CD4-positive, alpha-beta T cell treated with Interleukin-15 for 1 hour (primary cell): ENCODE measurements around the gene SENP2.
A peak's percentile ranks its signal among the peaks of the same experiment; 100 is the strongest.
"Not testable (repeated sequence)": the region's sequence is repeated elsewhere in the genome, so short reads cannot be mapped to it uniquely, and the experiment has no call there.

Experiments
- DNase-seq: peaks from one replicate; pipeline ENCODE4 v3.0.0-alpha.2; 2020

SENP2 gene

DNA sequence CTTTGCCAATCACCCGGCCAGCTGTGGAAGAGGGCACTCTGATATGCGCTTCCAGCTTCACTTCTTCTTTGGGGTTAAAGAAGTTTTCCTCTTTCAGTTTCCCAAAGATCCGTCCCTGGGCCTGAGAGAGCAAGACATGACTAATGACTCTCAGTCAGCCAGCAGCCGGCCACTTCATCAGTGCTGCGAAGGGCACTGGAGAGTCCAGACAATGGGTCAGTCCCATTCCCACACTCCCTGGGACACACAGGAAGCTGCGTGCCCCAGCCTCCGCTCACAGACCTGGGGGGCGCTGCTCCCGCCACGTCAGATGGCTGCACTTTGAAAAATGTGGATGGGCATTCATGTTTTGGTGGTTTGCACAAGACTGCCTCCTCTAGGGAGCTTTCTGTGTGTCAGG lies 63.3 kb downstream of the SENP2 start:
- no peak for DNase-seq

DNA sequence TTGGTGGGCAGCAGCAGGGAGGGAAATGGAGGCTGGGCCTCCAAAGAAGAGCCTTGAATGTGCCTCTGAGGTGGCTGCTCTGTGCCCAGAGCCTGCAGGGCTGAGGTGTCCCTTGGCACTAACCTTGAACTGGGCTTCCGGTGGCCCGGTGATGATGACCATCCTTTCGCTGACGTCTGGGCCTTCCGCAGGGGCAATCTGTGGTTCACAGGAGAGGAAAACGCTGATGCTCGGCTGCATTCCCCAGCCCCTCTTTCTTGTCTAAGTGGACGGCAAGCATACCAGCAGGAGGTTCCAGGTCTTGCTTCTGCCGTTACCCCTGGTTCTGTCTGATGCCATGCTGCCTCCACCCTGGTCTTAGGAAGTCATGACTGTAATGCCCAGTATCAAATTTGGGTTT lies 65.9 kb downstream of the SENP2 start:
- DNase-seq, result no peak

DNA sequence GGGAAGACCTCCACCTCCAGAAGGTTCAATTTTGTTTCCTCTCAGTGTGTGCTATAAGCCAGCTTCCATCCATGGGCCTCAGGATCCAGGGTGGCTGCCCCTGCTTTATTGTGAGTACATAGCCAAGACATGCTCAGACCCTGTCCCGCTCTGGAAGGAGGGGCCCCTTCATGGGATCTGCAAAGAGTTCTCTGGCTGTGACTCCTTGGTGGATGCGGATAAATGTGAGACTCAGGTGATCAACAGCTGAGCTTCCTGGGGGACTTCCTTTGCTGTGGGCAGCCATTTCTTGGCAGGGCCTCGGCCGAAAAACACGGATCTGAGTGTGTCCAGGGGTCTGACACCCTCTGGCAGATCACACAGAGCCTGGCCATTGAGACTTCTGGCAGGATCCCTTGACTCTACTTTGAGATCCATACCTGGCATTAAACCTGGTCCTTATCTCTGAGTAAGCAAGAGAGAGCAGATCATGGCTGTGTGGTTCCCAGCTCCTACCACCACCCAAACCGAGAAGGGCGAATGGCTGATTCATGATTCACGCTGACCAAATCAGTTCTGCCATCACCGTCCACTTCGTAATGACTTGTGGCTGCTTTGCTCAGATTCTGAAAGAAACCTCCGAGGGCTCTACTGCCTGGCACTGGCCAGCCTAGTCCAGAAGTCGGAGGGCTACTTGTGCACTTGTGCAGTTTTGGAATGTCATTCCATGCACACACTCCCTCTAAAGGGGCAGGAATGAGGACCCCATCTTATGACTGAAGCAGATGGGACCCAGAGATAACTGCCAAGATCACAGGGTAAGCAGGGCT lies 68.1 kb downstream of the SENP2 start:
- no peak for DNase-seq

DNA sequence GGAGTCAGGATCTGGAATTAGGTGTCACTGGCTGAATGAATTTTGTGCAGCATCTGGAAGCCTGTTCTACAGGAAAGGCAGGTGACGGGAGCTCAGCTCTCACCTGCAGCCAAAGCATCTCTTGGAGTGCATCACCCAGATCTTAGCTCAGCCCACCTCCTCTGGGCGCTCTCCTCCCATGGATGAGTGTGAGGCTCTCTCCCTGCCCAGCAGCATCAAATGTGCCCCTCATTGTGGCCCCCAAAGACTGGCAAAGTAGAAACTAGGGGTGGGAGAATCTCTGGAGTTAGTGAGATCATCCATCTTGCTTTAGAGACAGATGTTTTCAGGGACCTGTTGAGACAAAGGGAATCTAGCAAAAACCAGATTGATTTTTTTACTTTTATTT lies 68.7 kb downstream of the SENP2 start:
- no peak for DNase-seq

DNA sequence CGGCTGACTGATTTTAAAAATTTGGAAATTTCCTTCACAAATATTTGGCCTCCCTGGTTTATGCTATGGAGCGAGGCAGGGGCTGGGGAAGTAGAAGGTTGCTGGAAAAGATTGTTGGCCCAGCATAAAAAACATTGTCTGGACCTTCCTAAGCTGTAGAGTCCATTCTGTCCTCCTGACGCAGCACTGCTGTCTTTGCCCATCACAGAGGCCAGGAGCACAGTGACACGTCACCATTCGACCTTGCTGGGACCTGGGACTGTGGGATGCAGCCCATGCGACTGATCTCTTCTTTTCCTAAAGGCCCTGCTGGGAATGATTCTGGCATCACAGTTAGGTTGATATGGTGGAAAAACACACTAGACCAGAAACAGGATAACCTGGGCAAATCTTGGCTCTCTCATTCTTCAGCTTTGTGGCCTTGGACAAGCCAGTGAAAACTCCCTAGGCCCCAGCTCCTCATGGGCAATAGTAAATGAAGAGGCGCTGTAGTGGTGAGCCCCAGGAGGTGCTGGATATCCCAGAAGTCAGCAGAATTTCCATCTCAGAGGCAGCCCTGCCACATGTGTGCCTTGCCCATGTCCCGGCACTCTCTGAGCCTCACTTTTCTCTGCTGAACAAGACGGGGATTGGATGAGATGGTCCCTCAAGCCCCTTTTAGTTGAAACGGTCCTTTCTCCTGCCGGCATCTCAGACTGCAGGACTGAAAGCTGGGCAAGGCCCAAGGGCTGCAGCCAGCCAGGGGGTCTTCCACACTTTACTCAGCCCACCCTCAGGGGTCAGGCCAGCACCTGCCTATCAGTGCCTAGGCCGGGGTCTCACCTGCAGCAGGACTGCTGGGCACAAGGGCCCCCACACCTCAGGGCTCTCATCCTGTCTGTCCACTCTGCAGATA lies 69.6 kb downstream of the SENP2 start:
- DNase-seq, result no peak

DNA sequence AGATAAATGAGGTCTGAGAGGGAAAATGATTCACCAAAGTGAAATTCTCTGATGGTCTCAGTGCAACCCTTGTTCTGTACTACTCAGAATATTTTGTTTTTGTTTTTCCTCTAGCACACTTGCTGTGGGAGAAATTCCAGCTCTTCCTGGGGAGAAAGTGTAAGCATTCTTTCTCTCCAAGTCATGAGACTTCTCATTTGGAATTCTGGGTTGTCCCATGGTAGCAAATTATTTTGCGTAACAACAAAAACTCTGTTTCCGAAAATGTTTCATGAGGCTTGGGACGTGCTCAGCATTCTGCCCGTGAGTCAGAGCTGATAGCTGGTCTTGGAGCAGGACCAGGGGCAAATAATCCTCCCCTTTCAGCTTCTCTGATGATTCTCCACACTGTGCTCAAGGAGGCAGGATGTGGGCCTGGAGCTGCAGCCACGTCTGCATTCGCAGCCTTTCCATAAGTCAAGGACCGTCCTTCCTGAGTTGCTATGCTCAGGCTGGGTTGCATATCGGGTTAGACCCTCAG lies 70.3 kb downstream of the SENP2 start:
- DNase-seq, result no peak

DNA sequence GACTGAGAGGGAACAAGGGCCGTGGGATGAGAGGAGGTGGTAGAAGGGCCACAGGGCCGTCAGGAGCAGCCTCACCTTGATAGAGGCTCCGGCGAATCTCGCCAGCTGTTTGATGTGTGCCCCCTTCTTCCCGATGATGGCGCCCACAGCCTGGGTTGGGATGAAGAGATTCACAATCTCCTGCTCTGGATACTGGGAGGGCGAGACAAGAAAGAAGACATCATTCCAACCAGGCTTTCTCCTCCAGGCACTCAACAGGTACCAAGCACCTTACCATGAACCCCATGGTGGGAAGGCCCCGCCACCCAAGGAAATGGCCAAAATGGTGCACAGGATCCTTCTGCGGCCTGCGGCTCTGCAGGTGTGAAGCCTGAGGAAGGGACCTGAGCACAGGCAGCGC lies 71.1 kb downstream of the SENP2 start:
- DNase-seq, result no peak

DNA sequence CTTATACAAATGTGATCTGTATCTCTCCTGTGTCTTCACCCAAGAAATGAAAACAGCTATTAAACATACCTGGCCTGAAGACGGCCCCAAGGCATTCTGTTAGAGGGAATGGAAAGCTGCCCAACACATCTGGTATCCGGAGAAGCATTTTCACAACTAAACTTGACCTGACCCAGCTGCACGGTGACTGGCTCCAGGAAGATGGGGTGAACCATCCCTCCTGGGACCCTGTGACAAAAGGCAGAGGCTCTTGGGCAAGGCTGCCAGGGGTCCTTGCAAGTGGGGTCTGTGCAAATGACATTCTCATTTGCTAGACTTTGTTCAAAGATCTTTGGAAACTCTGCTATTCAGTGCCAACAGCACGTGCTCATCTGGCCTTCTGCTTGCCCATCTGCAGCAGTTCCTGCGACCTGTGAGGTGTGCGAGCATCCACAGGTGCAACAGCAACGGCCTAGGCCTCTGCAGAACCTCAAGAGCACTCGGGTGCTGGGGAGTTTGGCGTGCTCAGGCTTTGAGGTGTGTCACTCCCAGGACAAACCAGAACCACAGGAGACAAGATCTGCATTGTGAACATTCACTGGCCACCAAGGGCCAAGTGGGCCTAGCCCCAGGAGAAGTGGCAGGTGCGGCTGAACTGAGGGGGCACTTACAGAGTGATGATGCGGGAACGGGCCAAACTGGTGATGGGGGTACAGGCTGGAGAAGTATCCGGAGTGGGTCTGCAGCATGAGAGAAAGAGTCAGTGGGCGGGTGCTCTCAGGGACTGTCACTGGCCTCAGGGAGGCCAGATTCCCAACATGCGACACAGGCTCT lies 71.8 kb downstream of the SENP2 start:
- DNase-seq, result no peak

DNA sequence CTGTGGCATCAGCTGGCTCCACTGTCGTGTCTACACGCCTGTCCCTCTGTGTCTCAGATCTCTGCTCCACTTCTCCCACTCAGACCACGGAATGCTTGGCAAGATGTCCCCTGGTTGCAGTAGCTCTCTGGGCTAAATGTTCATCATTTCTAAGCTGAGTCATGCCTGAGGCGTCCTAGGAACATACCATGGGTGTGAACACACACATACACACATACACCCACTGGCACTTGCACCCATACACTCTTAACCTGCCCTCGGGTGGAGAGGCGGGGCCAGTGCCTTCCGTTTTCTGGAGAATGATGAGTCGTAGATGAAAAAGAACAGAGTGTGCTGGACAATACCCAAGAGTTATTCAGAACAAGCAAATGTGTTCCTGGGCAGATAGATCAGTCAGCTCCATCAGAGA lies 72.4 kb downstream of the SENP2 start:
- no peak for DNase-seq

DNA sequence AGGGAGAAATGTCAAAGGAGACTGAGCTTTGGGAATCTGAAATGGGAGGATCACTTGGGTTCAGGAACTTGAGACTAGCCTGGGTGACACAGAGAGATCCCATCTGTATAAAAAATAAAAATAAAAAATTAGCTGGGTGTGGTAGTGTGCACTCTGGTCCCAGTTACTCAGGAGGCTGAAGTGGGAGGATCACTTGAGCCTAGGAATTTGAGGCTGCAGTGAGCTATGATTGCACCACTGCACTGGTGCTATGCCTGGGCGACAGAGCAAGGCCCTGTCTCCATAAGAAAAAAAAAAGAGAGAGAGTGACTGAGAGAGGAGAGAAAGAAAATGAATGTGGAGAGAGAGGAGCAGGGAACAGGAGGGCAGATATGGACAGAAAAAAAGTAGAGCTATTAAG lies 72.8 kb downstream of the SENP2 start:
- no peak for DNase-seq

DNA sequence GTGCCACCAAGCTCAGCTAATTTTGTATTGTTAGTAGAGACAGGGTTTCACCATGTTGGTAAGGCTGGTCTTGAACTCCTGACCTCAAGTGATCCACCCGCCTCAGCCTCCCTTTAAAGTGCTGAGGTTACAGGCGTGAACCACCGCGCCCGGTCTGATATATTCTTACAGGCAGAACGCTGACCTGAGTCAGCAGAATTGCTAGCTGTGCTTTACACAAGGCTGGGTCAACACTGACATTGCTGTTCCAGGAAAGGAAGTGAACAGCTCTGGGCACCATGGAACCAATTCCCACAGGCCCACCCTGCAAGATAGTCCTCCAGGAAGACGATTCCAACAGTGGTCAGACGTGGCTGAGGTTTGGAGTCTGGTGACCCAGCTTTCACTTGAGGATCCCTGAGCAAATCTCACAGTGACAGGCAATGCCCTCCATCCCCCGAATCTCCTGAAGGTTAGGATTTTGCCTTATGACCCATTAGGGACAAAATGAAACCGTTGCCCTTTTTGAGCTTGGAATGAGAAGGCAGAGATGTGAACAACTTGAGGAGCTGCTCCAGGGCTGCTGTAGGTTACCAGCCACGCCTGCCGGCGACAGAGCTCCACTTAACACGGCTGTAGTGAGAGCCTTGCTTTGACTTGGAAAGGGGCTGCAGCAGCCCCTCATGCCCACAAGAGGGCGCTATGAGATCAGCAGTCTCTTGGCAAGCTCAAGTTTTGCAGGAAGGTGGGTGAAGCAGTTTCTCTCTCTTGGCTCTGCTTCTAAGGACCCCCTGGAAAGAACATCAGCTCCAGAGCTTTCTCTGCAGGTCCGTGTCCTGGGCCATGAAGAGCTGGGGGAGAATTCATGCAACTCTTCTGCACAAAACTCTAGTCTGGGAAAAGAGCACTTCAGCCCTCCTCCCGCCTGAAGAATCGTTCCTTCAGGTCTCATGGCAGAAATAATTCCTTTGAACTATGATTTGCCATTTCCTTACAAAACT lies 74.1 kb downstream of the SENP2 start:
- DNase-seq, result peak; percentile 57

DNA sequence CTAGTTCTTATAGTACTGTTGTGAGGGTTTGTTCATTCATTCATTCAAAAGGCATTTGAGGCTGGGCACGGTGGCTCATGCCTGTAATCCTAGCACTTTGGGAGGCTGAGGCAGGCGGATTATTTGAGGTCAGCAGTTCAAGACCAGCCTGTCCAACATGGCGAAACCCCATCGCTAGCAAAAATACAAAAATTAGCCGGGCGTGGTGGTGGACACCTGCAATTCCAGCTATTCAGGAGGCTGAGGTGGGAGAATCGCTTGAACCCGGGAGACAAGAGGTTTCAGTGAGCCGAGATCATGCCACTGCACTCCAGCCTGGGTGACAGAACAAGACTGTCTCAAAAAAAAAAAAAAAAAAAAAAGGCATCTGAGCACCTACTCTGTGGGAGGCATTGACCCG lies 75.2 kb downstream of the SENP2 start:
- DNase-seq, result not testable (repeated sequence)

DNA sequence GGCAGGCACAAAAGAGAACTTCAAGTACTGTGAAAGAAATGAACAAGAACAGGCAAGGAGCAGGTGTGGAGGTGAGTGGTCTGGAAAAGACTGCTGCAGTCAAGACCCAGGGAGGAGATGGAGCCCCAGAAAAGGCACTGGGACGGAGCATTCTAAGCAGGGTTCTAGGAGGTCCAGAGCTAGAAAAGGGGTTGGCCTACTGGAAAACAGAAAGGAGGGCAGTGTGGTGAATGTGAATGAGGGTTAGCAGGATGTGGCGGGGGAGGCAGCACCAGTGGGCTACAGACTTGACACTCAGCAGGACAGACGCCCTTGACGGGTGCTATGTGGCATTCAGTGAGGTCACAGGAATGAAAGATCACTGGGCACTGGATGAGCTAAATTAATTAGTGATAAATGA lies 75.7 kb downstream of the SENP2 start:
- DNase-seq, result no peak

DNA sequence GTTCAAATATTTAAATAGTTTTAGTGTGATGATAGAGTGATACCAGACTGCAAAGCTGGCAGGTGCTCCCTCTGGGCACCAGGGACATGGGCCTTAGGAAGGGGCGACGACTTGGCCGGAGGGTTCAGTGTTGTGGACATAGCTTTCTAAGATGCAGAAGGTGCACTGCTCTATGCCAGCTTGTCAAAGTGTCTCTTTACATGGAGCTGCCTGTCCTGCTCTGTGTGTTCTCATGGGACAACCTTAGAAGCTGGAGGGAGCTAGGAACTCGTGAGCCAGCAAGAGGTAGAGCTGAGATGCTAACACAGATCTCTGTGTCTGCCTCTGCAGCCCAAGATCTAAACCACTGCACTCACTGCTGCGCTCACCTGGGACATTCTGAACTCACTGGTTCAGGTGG lies 77.8 kb downstream of the SENP2 start:
- no peak for DNase-seq

DNA sequence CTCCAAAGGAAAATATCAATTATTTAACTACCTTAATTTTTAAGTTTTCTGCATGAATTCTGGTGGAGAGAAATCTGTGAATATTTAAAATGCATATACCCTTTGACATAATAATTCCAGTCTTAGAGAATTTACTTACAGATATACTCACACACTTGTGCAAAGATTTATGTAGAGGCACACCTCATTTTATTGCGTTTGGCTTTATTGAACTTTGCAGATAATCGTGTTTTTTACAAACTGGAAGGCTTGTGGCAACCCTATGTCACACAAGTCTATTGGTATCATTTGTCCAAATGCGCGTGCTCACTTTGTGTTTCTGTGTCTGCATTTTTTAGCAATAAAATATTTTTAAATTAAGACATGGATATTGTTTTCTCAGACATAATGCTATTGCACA lies 81.5 kb downstream of the SENP2 start:
- no peak for DNase-seq

DNA sequence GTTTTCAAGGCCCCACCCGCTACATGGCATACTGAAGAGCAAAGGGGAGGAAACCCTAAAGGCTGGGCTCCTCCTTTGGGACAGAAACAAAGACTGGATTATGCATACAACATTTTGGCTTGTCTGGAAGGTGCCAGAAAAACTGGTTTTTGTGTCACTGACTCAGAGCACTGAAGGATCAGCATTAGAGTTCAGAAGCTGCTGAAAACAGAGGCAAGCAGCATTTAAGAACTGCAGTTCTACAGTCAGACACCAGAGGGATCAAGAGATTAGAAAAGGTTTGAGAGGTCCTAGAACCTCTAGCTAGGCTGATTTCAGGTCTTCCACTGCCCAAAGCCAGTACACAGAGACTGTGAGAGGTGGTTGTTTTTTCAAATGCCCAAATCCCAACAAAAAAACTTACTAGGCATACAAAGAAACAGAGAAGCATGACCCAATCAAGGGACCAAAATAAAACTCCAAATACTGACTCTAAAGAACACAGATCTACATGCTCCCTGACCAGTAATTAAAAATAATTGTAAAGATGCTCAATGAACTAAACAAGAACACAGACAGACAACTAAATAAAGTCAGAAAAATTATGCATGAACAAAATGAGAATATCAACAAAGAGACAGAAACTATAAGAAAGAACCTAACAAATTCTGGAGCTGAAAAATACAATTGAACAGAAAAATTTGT lies 91.2 kb downstream of the SENP2 start:
- DNase-seq, result no peak

DNA sequence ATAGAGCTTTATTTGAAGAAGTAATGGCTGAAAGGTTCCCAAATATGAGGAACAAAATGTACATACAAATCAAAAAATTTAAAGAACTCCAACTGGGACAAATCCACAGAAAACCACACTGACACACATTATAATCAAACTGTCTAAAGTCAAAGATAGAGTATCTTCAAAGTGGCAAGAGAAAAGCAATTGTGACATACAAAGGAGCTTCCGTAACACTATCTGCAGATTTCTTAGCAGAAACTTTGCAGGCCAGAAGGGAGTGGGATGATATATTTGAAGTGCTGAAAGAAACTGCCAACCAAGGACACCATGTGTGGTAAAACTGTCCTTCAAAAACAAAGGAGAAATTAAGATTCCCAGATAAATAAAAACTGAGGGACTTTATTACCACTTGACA lies 91.9 kb downstream of the SENP2 start:
- DNase-seq, result no peak

DNA sequence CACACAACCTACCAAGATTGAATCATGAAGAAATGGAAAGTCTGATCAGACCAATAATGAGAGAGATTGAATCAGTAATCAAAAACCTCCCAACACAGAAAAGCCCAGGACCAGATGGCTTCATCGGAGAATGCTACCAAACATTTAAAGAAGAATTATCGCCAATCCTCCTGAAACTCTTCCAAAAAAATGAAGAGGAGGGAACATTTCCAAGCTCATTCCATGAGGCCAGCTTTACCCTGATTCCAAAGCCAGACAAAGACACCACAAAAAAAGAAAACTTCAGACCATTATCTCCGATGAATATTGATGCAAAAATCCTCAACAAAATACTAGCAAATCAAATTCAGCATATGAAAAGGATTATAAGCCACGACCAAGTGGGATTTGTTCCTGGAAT lies 94.1 kb downstream of the SENP2 start:
- DNase-seq, result no peak
